Hematopoietic multipotent progenitor cell treated with erythropoietin and hydrocortisone succinate and interleukin-3 and kit ligand, for 17 days (in vitro differentiated cells): ENCODE results near the gene RAD51B.
"Not testable (repeated sequence)": the region's sequence is repeated elsewhere in the genome, so short reads cannot be mapped to it uniquely, and the experiment has no call there.

Source experiments
- DNase-seq: peaks from one replicate; pipeline ENCODE4 v3.0.0-alpha.2; 2015; ENCODE audit warnings: low spot score

Gene RAD51B

DNA sequence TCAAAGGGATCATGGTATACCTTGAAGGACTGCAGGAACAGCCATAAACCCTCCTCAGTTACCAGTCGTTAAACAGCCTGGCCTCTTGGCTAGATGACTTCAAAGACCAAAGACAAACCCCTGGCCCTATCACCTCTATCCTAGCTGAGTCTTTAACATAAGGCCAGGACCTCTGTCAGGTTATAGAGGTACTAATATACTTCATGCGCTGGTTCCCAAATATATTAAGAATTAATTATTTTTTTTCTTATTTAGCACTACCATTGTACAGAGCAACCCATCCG is 459.8 kb downstream of the RAD51B start:
- no peak for DNase-seq

DNA sequence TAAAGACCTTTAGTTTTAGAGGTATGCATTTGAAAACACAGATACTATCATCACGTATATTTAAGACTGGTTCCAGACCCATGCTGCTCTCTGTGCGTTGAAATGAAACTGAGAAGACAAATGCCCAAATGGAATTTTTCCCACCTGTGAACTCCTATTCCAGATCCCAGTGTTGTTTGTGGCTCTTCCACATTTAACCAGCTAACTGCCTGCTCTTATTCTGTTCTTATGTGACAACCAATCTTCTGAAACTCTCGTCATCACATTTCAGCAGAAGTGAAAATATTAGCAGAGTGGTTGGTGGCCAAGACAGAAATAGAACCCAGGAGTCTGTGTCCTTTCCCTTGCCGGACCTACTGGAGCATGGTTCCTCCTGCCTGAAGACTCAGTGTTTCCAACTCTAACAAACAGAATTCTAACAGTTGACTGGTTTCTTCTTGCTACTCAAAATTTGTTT is 460.2 kb downstream of the RAD51B start:
- DNase-seq: no peak

DNA sequence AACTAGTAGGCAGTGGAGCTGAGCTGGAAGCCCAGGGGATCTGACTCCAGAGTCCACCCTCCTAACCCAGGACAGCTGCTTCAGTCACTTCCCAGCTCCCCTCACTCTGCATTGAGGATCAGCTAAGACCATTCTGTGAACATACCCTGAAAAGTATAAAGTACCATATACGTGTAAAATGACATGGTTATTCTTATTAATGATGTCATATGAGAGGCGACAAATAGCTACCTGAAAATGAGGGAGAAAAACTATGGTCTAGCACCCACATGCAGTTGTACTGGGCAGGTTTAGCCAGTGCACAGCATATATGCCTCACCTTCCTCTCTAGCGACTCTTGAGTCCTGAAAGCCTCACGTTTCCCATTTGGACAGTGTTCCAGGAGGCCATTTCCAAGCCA is 461.9 kb downstream of the RAD51B start:
- DNase-seq: no peak

DNA sequence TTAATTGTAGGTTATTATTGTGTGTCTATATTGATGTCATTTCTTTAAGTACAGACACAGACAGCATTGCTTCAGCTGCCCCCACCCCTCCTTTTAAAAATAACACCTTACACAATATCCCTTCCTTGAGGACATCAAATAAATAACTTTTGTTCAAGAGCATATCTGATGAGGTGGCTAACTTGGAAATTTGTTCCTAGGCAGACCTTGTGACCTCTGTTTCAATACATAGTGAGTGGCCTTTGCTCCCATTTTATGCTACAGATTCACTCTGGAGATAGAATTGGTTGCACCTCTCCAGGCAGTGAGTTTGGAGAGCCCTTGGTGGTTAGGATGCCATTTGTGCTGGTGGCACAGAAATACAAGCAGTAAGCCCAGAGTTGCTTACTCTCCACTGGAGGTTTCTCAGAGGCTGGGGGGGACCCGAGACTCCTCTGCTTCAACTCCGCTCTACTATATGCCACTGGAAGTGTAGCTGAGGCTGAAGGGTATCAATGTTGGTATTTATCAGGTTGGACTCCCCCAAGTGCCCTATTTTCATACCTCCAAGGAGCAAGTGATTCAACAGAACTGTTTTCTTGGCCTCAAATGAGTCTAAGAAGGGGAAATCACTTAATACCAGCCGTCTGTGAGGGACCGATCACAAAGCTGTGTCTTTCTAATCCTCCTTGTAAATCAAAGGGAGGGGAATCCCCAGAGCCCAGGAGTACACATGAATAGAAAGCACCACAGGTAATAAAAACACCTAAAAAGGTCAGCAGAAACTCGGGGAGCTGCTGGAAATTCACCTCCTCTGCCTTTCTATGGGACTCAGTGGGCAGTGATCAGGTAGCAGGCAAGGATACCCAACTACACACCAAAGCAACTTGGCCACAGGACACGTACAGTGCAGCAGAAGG is 463.1 kb downstream of the RAD51B start:
- no peak for DNase-seq

DNA sequence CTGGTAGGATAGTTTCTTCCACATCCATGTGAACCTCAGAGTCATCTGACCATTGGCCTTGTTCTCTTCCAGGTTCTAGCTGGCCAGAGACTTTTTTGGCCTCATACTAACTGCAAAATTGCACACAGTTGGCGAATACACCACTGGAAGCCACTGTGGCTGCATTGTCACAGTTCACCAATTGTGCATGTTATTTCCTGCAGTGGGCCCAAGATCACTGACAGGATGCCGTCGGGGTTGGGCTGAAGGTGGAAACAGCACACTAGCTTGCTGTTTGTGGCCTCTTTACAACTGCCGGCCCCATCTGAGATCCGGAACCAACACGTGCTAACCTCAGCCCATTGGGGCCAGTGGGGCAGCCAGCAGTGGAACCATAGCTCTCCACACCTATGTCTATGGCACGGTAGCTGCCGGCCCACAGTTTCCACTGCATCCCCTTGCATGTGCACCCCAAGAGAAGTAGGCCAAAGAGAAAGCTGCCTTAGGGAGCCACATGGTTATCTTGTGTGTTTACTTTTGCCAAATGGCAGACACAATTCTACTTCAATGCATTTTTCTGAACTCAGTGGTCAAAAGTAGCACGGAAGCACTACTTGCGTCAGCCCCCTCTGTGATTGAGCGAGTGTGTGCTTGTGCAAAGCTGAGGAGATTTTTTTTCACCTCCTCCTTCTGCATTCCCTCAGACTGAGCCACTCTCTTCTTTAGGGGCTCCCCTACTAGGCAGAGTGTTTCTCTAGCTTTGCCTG is 464.0 kb downstream of the RAD51B start:
- no peak for DNase-seq

DNA sequence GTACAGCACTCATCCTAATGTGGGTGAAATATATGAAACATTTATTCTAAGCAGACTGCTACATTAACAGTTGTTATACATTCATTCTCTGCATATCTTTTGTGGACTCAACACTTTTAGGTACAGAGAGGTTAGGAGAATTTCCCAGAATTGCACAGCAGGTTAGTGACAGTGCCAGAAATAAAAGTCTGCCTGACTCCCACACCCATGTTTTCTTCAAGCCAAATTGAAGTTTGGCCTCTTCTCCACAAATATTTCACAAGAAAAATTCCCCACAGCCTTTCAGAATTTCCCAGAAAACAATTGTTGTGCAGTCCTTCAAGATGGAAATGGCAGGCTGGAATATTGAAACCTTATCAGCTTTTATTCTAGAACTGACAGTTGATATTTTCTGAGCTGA is 464.8 kb downstream of the RAD51B start:
- DNase-seq: no peak

DNA sequence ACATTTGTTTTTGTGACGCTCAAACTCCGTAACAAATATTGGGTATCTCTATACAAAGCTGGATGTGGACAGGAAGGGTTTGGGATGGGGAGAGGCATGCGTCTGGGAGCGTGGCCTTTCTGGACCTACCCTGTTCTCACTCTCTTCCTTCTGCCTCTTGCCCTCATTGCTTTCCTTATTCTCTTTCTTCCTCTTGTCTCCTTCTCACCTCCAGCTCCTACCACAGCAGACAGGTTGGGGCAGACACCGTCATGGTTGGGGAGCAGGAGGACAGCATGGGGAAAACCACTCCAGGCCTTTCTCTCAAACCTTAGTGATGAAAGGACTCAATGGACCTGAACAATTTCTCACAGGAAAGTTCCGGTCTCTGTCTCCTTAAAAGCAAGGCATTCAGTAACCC is 465.3 kb downstream of the RAD51B start:
- no peak for DNase-seq

DNA sequence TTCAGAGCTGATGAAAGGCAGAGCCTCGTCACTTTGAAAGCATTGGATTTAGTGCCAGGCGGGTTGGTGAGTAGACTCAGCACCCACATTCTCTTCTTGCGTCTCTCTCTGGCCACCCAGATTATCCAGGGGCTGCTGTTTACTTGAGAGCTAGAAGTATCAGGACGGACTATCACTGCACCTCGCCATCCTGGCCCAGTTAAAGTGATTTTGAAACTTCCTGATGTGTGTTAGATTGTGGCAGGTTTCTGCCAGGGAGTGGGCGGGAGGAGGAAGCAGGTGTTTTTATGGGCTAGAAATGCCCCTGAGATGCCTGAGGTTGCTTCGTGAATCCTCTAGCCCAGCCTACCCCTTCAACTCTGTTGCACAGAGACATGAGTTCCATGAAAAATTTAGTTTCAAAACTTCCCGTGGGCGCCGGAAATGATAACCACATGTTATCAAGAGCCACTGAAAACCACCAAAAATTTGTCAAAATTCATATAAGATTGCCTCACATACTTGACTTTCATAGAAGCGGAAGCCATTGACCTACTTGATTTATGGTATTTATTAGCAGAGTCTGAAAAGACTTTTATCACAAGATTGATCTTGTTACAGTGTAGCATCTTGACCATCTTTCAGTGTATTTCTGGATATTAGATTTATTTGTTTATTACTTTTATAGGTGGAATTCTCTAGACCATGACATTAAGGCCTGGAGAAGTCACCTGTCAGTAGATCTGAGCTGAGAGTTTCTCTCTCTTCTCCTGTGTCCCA is 466.0 kb downstream of the RAD51B start:
- no peak for DNase-seq

DNA sequence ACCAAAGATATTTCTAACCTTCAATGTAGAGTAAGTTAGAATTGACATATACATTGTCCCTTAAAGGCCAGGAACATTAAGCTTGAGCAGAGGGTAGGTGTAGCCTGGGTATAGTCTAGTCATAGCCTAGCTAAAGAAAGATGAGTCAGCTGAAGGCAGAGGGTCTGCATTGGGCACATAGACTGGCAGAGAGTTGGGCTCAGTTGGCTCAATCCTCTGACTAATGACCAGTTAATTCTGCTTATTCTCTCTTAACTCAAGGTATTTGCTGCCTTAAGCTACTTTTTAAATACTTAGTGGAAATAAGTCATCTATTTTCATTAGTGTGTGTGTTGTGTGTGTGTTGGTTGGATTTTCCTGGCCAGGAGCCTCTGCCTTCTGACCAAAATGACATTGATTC is 467.1 kb downstream of the RAD51B start:
- no peak for DNase-seq

DNA sequence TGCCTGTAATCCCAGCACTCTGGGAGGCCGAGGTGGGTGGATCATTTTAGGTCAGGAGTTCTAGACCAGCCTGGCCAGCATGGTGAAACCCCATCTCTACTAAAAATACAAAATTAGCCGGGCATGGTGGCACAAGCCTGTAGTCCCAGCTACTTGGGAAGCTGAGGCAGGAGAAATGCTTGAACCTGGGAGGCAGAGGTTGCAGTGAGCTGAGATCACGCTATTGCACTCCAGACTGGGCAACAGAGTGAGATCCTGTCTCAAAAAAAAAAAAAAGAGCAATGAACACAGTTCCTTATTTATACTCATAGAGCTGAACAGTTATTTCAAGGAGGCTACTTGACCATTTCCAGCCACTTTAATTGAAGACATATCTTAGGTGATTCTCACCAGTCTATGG is 469.9 kb downstream of the RAD51B start:
- not testable (repeated sequence) for DNase-seq

DNA sequence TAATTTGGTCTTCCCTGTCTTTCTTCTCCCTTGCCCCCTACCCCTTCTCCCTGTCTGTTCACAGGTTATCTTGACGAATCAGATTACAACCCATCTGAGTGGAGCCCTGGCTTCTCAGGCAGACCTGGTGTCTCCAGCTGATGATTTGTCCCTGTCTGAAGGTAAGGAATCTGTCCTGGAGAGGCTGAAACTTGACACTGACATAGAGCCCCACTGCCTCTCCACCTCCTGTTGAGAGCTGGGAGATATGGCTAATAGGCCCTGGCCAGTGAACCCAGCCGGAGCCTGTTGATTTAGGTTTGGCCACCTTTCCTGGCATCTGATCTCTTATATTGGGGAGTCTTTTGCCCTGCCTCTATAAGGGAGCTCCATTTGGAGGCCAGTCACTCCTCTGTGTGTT is 472.2 kb downstream of the RAD51B start:
- no peak for DNase-seq

DNA sequence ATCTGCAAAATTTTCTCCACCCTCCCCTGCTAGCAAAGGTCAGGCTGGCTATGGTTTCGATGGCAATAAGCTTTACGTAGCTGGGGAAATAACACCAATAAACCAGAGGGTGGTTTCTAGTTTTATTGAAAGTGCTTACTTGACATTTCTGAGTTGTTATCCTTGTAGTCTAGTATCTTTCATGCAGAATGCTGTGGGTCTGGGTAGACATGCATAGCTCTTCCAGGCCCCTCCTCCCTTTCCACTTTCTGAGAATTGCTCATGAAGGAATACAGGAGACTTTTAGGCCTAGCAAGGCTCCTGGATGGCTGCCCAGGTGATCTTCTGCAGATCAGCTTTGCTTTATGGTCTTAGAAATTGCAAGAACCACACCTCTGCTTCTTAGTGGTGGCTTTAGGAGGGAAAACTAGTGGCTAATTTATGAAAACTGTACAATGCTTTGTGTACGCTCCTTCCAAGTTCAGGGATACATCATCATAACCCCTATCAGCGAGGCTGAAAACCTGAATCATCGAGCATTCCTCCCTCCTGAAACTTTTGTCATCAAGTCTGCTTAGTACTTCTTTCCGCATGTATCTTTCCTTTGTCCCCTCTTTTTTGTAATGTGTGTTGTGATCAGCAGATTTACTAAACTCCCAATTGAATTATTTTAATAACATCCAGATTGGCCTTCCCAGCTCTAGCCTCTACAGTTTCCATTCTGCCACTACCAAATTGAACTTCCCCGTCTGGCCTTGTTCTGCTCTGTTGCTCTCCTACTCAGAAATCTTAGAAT is 473.0 kb downstream of the RAD51B start:
- DNase-seq: no peak

DNA sequence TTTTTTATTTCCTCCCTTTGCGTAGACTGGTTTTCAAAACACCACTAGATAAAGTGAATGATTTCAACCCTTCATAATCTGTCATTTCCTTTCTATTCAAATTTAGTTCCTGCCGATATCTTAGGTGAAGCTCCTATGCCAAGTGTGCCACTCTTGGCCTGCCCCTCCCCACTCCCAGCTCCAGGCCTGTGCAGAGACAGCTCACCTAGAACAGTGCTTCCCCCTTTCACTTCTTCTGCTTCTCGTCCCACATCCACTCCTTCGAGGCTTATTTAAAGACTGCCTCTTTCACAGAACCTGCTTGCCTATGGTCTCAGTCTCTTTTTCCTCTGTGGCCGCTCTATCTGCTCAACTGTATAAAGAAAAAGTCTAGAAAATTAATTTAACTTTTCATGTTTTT is 473.8 kb downstream of the RAD51B start:
- DNase-seq: no peak

DNA sequence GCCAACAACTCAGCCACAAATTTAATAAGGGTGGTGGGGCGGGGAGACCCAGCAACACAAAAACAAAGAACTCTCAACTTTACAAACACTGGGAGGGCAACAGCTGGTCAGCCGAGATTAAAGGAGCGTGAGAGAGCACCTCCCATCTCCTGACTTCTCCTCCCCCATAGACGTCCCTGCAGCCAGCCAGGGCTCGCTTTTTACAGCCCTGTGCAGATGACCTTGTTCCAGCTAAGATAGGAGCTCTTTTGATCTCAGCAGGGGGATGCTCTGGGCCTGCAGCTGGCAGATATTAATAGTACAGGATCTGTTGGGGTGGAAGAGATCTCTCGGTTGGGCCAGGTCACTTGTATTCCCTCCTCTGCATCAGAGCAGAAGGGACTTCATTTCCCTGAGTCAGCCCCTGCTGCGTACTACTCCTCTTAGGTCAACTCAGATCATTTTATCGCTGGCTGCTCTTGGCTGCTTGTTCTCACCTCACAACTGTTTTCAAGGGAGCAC is 475.8 kb downstream of the RAD51B start:
- peak; percentile 82 for DNase-seq

DNA sequence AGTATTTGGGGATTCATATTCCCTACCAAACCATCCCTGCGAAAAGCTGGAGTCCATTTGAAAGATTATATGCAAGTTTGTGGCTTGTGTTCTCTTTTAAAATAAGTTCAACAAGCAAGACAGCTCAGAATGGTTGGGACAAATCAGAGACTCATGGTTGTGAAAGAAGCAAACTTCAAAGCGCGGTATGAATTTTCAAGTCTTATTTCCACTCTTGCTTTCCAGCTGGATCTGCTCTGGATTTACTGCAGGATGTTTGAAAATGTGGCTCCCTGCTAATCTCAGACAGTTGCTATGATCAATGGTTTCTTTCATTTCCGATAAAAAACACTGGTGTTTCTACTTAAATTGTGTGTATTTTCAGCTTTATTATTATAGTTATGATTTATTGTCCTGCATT is 477.5 kb downstream of the RAD51B start:
- DNase-seq: no peak

DNA sequence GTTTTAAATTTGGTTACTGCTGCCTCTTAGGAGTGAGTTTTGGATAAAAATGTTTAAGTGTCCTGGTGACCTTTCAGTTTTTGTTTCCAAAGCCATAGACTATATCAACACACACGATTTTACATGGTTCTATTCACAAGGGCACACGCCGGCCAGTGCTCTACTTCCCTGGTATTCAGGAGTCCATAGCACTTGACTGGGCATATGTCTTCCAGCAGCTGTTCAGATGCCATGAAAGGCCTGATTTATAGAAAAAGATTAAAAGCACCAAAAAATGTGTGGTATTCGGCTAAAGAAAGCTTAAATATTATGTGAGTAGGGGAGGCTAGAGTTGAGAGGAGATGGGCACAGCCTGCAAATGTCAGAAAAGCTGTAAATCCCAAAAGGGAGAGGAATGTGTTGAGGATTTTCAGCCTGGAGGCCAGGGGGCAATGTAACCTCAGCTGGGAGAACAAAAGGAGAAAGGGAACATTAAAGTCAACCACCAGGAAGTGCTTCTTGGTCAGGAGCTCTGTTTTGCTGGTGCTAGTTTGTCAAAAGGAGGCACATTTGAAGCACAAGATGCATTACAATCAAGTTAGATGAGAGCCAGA is 478.4 kb downstream of the RAD51B start:
- no peak for DNase-seq

DNA sequence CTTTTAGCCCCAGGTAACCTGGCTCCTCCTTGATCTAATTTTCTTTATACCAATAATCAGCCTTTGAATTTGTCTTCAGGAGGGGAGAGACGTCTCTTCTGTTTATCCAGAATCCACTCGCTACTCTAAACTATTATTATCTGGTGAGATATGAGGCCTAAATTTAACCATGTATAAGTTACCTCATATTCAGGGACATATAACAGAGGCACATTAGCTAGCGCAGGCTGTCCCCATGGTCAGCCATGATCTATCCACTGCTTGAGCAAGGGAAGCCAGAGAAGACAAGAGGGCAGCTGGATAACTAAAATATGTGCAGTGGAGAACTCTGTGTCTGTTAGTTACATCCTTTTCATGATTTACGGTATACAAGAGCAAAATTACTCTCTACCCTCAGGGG is 481.0 kb downstream of the RAD51B start:
- DNase-seq: no peak

DNA sequence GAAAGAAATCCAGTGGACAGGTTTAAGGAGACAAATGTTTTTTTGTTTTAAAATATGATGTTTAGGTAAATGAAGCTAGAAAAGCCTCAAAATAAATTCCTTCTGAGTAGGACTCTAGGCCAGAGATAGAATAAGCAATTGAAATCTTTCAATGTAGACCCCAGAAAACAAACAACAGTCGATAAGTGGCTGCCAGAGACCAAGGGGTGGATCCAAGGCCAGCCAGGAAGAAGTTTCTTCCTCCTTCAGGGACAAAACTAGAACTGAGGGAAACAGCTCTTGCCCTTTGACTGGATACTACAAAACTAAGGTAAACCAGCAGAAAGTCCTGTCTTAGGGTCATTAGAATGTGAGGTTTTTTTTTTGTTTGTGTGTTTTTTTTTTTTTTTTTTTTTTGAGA is 481.6 kb downstream of the RAD51B start:
- DNase-seq: no peak

DNA sequence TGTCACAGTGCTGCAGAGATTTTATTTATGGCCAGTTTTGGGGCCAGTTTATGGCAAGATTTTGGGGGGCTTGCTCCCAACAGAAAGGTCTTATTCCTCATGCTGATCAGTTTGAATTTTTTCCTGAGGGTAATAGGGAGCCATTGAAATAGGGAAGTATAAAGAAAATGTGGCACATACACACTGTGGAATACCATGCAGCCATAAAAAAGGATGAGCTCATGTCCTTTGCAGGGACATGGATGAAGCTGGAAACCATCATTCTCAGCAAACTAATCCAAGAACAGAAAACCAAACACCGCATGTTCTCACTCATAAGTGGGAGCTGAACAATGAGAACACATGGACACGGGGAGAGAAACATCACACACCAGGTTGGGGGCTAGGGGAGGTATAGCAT is 483.4 kb downstream of the RAD51B start:
- DNase-seq: not testable (repeated sequence)

DNA sequence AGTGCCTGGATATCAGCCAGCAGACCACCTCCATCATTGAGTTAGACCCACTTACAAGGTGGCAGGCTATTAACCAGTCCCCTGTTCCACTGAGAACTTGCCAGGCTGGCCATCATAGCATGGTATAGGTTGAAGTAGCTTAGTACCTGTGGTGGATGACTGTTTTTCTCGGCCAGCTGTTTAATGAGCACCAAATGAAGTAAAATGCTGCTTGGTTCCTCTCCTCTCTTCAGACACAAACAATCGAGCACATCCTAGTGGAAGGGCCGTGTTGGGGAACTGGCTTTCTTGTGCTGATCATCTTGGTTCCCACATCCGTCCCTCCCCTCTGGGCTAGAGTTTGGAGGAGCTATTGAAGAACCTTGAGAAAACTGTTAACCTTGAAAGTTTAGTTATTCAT is 486.2 kb downstream of the RAD51B start:
- DNase-seq: no peak

DNA sequence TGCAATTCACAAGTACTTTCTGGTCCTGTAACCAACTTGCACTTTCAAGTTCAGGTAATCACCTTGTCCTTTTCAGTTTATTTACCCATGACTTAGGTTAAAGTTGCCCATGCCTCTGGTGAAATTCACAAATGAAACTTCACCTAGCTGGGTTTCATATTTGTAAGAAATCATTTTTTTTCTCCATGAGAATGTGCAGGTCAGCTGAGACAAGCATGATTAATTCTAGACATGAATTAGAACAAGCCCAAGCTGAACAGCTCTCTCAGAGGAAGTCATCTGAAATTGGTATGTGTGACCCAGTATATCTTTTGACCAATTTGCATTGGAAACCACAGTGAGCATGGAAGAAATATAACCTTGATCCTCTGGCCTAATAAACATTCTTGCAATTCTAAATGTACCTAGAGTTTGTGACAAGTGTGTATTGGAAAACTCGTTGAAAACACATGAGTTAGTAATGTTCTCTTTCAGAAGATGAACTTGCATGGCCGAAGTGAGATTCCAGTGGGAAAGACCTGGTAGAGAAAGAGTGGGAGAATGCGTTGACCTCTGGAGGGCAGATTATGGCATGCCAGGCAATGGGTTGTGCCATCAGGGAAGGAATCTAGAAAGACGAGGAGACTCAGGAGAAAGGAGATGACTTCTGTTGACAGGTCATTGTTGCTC is 486.8 kb downstream of the RAD51B start:
- no peak for DNase-seq
